Activated CD8-positive, alpha-beta memory T cell treated with anti-CD3 and anti-CD28 coated beads, Interleukin-2, amount 50 U/mL, for 1 hour (primary cell): ENCODE measurements around the gene MYO1B.
"Not testable (repeated sequence)": the region's sequence is repeated elsewhere in the genome, so short reads cannot be mapped to it uniquely, and the experiment has no call there.

Experiments
- DNase-seq: peaks from one replicate; pipeline ENCODE4 v3.0.0-alpha.2; 2020; ENCODE audit errors: extremely low read depth

The MYO1B gene

GRCh38 chr2:191452065-191452464 is 206.9 kb downstream of the MYO1B start:
- DNase-seq = no peak

- no peak for DNase-seq
Measured at GRCh38 chr2:191453761-191454160, 208.6 kb downstream of the MYO1B start.

GRCh38 chr2:191456506-191456905 is 211.3 kb downstream of the MYO1B start:
- not testable (repeated sequence) for DNase-seq

GRCh38 chr2:191459158-191459557 is 214.0 kb downstream of the MYO1B start:
- DNase-seq = no peak

GRCh38 chr2:191462370-191462769 is 217.2 kb downstream of the MYO1B start:
- no peak for DNase-seq

- no peak for DNase-seq
Measured at GRCh38 chr2:191463790-191464189, 218.6 kb downstream of the MYO1B start.

GRCh38 chr2:191465766-191466420 is 220.7 kb downstream of the MYO1B start:
- no peak for DNase-seq

- no peak for DNase-seq
Measured at GRCh38 chr2:191467113-191467512, 221.9 kb downstream of the MYO1B start.

- DNase-seq = no peak
Measured at GRCh38 chr2:191470306-191470705, 225.1 kb downstream of the MYO1B start.

GRCh38 chr2:191474464-191474863 is 229.3 kb downstream of the MYO1B start:
- no peak for DNase-seq
